Upper lobe of left lung (tissue), 4 donors: ENCODE data around the gene ATP13A1.

Experiments
- EP300 ChIP-seq, 4 donors: sonication (generic); formaldehyde crosslinking; IDR thresholded peaks; one replicate each; pipeline ENCODE4 v1.5.1; 2017; ENCODE audit warnings: antibody characterized with exemption in 4 of 4, control low read depth in 2 of 4
- POLR2A ChIP-seq, 4 donors: fragments of 450-650 bp; IDR thresholded peaks; one replicate each; pipeline ENCODE4 v1.5.1; 2016 to 2017; ENCODE audit warnings: antibody characterized with exemption in 4 of 4, mild to moderate bottlenecking in 2 of 4
- POLR2AphosphoS5 ChIP-seq, 2 donors: sonication (generic); formaldehyde crosslinking; IDR thresholded peaks; one replicate each; pipeline ENCODE4 v1.5.1; 2017; ENCODE audit warnings: antibody characterized with exemption in 2 of 2
- TF ChIP-seq, protein P1 (sequence below), 6 experiments: fragments of 450-650 bp in 4 of 6; fragments of 200-600 bp in 2 of 6; sonication (generic) in 2 of 6; IDR thresholded peaks; one replicate each; pipeline ENCODE4 v1.5.1; 2016 to 2019; ENCODE audit warnings: antibody characterized with exemption in 6 of 6

DNA sequence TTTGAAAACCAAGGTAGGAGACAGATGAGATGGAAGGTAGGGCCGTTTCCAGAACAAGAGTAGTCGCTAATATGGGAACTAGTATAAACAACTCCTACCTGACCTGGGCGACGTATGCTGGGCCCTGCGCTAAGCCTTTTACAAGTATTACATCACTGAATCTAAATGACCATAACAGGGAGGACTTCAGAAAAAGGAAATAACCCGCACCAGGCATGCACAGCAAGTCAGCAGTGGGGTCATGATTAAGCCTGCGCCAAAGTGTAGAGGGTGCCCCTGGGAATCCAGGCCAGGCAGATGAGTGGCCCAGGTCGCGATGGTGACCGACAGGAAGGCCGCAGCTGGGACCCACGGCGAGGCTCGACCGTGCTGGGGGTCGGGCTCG is 613 bp downstream of the ATP13A1 start:
- no peak for TF ChIP-seq EP300 (IDR thresholded peaks at IDR 0.05)
- no peak for TF ChIP-seq POLR2A (IDR thresholded peaks at IDR 0.05)
- TF ChIP-seq, protein P1, sequence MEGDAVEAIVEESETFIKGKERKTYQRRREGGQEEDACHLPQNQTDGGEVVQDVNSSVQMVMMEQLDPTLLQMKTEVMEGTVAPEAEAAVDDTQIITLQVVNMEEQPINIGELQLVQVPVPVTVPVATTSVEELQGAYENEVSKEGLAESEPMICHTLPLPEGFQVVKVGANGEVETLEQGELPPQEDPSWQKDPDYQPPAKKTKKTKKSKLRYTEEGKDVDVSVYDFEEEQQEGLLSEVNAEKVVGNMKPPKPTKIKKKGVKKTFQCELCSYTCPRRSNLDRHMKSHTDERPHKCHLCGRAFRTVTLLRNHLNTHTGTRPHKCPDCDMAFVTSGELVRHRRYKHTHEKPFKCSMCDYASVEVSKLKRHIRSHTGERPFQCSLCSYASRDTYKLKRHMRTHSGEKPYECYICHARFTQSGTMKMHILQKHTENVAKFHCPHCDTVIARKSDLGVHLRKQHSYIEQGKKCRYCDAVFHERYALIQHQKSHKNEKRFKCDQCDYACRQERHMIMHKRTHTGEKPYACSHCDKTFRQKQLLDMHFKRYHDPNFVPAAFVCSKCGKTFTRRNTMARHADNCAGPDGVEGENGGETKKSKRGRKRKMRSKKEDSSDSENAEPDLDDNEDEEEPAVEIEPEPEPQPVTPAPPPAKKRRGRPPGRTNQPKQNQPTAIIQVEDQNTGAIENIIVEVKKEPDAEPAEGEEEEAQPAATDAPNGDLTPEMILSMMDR (IDR thresholded peaks at IDR 0.05) = no peak
- no peak for TF ChIP-seq POLR2AphosphoS5 (IDR thresholded peaks at IDR 0.05)
